Smooth muscle cell of the brain vasculature (primary cell): ENCODE results near the gene OR4F15.
"Not testable (repeated sequence)": the region's sequence is repeated elsewhere in the genome, so short reads cannot be mapped to it uniquely, and the experiment has no call there.

Experiments
- DNase-seq: peaks from one replicate; pipeline ENCODE4 v3.0.0-alpha.2; 2012; ENCODE audit warnings: low read depth, low spot score

OR4F15 gene

GRCh38 chr15:101811902-101812301 is at the start of gene OR4F15:
Gene OR4F15 (plus strand): TSS chr15:101812202. CDS start chr15:101818187, 5,985 bp downstream.
- DNase-seq, result no peak

GRCh38 chr15:101764669-101765339 is 47.2 kb upstream of the OR4F15 start:
- DNase-seq, result not testable (repeated sequence)

GRCh38 chr15:101765340-101765671 is 46.7 kb upstream of the OR4F15 start:
- not testable (repeated sequence) for DNase-seq

GRCh38 chr15:101765772-101766456 is 46.1 kb upstream of the OR4F15 start:
- no peak for DNase-seq

- not testable (repeated sequence) for DNase-seq
Measured at GRCh38 chr15:101767083-101767640, 44.8 kb upstream of the OR4F15 start.

- no peak for DNase-seq
Measured at GRCh38 chr15:101772921-101773320, 39.1 kb upstream of the OR4F15 start.

GRCh38 chr15:101773496-101774100 is 38.4 kb upstream of the OR4F15 start:
- DNase-seq, result no peak

- DNase-seq, result no peak
Measured at GRCh38 chr15:101775136-101775535, 36.9 kb upstream of the OR4F15 start.

- not testable (repeated sequence) for DNase-seq
Measured at GRCh38 chr15:101778576-101778975, 33.4 kb upstream of the OR4F15 start.

- not testable (repeated sequence) for DNase-seq
Measured at GRCh38 chr15:101780225-101780624, 31.8 kb upstream of the OR4F15 start.

GRCh38 chr15:101781928-101782327 is 30.1 kb upstream of the OR4F15 start:
- DNase-seq, result no peak

GRCh38 chr15:101784644-101785043 is 27.4 kb upstream of the OR4F15 start:
- DNase-seq, result no peak

GRCh38 chr15:101786422-101786821 is 25.6 kb upstream of the OR4F15 start:
- DNase-seq, result not testable (repeated sequence)

GRCh38 chr15:101788001-101788400 is 24.0 kb upstream of the OR4F15 start:
- DNase-seq, result not testable (repeated sequence)

GRCh38 chr15:101788503-101789269 is 23.3 kb upstream of the OR4F15 start:
- not testable (repeated sequence) for DNase-seq

- not testable (repeated sequence) for DNase-seq
Measured at GRCh38 chr15:101790748-101791147, 21.3 kb upstream of the OR4F15 start.

GRCh38 chr15:101793981-101794380 is 18.0 kb upstream of the OR4F15 start:
- DNase-seq, result not testable (repeated sequence)

GRCh38 chr15:101795455-101795854 is 16.5 kb upstream of the OR4F15 start:
- peak; percentile 1 for DNase-seq

- DNase-seq, result no peak
Measured at GRCh38 chr15:101799665-101800064, 12.3 kb upstream of the OR4F15 start.

GRCh38 chr15:101801048-101801447 is 11.0 kb upstream of the OR4F15 start:
- DNase-seq, result no peak

- no peak for DNase-seq
Measured at GRCh38 chr15:101803209-101803608, 8.8 kb upstream of the OR4F15 start, which contains the start of gene OR4F6. Gene OR4F6 (plus strand): TSS chr15:101803509. CDS start chr15:101805720, 2,211 bp downstream.

GRCh38 chr15:101803676-101804075 is 8.3 kb upstream of the OR4F15 start:
- DNase-seq, result no peak
